Measurements from ENCODE around the gene DNAJB6.

Gene DNAJB6

DNA sequence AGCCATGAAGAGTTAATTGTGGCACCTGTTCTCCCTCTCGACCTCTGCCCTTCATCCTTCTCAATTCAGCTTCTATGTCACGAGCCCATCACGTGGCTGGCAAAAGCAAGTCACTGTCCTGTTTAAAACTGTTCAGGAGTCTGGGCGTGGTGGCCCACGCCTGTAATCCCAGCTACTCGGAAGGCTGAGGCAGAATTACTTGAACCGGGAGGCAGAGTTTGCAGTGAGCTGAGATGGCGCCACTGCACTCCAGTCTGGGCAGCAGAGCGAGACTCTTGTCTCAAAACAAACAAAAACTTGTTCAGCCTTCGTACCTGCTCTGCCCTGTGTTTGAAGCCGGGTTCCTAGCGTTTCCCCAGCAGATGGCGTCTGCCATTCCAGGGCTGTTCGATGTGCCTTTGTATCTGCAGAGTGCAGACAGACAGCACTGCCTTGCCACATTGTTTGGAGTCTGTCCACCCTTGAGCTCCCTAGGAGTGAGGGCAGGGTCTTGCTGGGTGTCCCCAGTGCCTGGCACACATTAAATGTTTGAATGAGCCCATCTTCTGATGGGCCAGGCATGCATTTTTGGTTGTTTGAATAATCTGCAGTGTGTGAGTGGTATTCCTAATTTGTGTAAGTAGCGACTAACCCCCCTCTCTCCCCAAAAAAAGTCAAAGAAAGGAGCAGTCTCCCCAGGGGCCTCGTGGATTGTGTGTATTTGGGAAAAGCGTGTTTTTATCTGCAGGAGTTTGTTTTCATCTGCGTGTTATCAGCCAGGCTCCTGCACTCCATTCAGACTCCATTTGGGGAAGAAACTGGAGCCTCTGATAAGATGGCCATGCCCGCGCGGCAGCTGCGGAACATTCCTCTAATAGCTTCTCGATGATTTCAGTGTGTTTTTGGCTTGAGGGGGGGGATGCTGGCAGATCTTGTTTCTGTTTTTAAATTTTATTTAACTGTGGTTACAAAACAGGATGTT, 61.2 kb downstream of the DNAJB6 start:
- DNase-seq: no peak

DNA sequence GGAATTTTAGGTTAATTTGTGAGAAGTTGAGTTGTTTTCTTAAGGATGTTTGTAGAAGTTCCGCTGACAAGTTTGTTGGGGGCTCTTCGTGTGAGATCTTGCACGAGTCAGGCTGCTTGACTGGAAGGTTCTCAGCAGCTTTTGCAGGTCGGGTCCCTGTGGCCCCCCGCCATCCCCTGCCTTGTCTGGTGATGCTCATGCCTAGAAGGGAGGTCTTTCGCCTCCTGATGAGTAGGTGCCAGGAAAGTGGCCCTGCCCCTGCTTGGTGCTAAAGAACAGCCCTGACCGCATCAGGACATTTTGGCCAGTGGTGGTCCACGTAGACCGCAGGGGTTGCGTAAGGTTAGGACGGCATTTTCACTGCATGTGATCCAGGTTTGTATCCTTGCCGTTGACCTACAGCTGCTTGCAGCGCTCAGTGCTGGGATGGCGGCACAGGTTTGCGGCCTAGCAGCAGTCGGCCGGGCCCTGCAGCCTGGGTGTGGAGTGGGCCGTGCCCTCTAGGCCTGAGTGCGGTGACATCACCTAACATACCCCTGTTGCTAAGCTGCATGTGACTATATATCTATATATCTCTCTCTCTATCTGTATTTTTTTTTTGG, 62.4 kb downstream of the DNAJB6 start:
- DNase-seq: no peak

DNA sequence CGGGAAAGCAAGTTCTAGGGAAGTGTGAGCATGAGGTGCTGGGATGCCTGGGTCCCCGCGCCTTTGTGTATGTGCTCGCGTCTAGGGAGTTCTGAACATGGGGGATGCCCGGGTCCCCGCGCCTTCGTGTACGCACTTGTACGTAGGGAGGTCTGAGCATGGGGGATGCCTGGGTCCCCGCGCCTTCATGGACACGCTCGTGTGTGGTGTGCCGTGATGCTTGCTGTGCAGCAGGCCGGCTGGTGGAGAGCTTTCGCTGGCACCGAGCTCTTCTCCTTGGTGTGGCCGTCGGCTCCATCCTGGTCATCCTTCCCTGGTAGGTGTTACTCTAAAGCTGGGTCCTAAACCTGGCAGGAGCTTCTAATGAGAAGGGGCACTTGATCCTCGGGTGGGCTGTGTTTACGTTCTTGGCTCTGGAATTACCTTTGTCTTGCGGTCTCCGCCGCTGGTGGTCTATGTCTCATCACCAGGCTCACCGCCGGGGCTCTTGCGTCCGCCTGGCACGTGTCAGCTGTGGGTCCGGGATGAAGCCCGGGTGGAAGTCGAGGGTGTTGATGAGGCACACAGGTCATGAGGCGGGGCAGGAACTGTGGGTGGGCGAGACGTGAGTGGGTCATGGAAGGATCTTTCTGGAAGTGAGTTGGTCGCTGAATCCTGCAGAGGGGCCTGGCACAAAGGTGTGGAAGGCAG, 63.5 kb downstream of the DNAJB6 start:
- DNase-seq: no peak

DNA sequence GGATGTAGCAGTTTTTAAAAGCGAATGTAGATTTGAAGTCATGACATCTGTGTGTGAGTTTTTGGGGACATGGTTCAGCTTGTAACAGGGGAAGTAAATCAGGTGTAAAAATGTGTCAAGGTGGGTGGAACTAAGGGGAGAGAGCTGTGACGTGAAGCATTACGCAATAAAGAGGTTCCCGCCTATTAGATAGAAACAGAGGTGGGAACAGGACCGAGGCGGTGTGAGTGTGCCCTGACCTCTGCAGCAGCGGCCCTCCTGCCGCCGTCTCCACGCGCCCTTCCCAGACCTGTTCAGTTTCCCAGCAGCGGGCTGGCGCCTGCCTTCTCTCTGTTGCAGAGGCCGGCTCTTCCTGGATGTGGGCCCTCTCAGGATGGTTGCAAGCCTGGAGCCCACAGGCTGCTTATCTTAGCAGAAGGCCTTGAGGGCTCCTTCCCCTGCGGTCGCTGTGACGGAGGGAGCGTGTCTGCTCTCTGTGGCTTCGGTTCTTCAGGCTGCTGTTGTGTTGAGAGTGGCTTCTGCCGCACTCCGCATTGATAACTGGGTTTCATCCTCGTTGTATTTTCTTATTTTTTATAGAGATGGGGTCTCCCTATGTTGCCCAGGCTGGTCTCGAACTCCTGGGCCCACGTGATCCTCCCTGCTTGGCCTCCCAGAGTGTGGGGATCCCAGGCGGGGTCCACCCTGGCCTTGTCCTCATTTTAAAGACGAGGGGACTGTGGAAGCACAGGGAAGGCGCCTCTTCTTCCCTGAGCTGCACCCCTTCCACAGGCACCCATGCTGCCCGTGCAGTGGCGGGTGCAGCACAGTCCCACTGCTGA, 65.0 kb downstream of the DNAJB6 start:
- DNase-seq: no peak

DNA sequence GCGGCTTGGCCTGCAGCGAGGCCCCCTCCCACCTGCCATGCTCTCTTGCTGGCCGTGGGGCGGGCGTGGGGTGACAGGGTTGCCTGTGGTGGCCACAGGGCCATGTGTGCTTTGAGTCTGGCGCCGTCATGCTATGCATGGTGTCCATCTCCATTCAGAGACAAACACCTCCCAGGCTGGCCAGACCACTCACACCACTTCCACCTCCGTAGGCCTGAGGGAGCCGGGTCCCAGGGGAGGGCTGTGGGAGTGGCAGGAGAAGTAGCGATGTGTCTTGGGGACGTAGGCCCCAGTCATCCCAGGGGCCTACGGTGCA, 65.5 kb downstream of the DNAJB6 start:
- DNase-seq: no peak

DNA sequence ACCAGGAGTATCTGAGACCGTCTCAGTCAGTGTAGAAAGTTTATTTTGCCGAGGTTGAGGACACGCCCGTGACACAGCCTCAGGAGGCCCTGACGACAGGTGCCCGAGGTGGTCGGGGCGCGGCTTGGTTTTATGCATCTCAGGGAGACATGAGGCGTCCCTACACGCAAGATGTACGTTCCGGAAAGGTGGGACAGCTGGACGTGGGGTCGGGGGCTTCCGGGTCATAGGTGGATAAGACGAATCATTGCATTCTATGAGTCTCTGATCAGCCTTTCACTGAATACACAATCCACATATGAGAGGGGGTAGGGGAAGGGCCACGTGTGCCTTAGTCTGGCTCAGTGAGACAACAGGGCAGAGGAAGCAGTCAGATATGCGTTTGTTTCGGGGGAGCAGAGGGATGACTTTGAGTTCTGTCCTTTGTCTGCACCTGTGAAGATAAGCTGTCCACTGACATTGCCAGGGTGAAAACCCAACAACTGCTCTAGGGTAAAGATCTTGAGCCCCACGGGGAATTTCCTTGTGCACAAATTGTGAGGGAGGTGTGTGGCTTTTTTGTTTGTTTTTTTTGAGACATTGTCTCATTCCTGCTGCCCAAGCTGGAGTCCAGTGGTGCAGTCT, 66.2 kb downstream of the DNAJB6 start:
- no peak for DNase-seq

DNA sequence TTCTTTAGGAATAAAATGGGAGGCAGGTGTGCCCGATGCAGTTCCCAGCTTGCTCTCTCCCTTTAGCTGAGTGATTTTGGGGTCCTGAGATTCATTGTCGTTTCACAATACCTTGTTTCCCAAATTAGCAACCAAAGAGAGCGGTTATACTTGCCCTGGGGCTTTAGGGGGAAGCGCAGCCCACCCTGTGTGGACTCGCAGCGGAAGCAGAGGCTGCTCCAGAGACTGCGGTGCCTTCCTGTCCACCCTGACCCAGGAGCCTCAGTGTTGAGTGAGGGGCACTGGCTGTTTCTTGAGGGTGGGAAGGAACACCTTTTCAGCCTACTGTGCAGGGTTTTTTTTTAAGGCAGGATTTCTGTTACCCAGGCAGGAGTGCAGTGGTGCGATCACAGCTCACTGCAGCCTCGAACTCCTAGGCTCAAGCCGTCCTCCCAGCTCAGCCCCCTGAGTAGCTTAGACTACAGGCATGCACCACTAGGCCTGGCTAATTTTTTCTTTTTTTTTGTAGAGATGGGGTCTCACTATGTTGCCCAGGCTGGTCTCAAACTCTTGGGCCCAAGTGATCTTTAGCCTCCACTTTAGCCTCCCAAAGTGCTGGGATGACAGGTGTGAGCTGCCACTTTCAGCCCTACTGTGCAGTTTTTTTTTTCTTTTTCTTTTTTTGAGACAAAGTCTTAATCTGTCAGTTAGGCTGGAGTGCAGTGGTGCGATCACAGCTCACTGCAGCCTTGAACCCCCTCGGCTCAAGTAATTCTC, 67.0 kb downstream of the DNAJB6 start:
- DNase-seq: no peak

DNA sequence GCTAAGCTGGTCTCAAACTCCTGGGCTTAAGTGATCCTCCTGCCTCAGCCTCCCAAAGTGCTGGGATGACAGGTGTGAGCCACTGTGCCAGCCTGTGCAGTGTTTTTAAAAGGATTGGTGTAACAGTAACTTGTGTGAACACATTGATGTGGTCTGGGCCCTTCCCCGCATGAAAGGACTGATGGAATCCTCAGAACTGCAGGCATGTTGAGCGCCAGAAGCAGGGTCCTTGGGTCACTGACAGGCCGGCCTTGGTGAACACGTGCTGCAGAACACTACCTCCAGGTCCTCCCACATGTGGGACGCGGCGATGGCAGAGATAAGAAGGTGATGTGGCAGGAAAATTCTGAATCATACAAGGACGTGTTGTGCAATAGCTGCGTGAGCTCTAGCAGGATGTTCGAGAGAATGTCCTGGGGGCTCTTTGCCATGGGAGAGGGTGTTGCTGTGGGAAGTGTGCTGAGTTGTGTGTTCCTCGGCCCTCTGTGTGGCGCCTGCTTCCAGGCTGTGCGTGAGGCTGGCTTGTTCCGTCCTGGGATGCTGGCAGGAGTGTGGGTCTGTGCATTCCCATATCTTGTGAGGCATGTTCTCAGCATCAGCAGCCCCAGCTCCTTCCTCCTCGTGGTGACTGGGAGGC, 68.2 kb downstream of the DNAJB6 start:
- DNase-seq: no peak

DNA sequence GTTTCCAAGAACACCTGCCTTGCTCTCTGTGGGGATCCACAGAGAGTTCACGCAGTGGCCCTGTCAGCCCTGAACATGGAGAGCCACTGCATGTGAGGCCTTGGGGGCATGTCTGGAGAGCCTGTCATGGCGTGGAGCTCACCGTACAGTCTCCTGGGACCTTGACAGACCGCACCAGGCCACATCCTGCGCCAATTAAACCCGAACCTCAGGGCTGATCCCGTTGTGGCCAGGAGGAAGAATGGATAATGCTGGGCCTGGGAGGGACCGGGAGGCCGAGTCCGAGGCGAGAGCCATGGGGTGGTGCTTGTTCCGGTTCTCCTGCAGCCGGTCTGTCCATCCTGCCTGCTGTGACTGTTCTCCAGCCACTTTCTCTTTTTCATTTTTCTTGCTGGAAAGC, 68.7 kb downstream of the DNAJB6 start:
- DNase-seq: no peak

DNA sequence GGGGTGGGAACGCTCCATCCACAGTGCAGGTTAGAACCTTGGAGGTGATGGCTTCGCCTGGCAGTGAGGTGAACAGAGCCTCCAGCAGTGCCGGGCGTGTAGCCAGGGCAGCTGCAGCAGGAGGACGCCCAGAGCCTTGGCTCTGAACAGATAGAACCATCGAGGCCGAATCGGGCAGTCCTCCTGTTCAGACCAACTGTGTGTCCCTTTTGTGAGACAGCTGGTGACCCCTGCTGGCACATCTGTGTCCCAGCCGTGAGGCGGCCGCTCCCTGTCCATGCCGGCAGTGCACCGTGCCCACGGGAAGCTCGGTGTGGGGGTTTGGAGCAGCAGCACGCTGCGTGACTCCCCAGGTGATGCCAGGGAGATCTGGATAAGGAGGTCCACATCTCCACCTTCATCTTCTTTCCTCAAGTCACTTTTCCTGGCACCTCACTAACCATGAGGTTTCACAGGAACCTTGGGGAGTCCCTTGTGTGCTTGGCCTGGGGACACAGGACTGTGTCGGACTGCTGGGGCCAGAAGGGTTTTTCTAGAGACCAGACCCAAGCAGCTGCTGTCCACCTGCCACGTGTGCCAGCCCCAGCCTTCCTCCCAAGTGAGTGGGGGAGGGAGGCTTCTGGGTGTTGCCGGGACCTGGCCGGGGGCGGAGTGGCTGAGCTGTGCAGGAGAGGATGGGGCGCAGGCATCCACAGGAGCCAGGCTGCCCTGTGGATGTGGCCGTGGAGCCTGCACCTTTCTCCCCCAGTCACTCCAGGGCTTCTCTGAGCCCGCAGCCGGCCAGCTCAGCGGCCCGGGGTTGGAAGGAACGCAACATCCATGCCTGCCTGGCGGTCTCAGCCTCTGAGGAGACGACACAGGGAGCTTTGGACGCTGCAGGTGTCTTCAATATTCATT, 69.4 kb downstream of the DNAJB6 start:
- DNase-seq: no peak

DNA sequence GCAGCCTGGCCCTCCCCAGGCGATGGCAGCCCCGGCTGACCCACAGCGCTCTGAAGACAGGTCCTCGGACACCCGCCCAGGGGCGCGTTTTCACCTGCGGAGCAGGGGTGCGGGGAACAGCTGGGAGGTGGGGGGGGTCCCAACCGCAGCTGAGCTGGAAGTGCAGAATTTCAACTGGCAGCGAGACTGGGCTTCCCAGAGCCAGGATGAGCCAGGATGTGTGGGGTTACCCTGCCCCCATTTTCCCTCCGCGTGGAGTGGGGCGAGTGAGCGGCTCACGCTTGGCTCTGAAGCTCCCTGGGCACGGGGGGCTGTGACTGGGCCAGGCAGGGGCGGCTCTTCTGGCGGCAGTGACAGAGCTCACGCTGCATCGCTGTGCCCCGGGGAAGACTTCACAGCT, 70.2 kb downstream of the DNAJB6 start:
- DNase-seq: no peak

DNA sequence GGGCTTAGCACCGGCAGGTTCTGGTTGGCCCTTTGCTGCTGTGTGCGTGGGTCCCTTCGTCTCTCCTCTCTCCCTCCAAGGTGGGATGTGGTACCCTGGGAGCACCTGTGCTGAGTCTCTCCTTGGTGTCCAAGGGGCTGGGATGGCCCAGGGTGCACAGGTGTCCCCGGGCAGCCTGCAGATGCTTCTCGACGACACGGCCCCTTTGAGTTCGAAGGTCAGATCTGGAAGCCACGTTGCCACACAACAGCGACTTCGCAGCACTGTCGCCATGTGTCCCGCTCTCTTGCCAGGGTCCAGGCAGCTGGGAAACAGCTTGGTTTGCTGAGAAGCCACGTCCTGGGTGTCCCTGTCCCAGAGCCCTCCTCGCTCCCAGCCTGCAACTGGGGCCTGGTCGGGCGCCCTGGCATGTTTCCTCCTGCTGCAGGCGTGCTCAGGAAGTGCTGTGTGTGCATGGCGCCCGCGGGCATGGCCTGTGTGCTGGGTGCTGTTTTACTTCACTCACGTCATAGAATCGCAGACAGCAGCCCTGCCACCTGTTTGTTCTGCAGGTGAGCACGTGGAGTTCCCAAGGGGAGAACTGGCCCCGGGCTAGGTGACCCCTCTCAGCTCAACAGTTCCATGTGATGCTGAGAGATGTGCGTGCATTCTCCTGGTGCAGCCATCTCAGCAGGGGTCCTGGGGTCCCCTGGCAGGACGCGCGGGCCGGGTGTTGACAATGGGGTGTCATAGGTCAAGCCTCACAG, 70.9 kb downstream of the DNAJB6 start:
- DNase-seq: no peak

DNA sequence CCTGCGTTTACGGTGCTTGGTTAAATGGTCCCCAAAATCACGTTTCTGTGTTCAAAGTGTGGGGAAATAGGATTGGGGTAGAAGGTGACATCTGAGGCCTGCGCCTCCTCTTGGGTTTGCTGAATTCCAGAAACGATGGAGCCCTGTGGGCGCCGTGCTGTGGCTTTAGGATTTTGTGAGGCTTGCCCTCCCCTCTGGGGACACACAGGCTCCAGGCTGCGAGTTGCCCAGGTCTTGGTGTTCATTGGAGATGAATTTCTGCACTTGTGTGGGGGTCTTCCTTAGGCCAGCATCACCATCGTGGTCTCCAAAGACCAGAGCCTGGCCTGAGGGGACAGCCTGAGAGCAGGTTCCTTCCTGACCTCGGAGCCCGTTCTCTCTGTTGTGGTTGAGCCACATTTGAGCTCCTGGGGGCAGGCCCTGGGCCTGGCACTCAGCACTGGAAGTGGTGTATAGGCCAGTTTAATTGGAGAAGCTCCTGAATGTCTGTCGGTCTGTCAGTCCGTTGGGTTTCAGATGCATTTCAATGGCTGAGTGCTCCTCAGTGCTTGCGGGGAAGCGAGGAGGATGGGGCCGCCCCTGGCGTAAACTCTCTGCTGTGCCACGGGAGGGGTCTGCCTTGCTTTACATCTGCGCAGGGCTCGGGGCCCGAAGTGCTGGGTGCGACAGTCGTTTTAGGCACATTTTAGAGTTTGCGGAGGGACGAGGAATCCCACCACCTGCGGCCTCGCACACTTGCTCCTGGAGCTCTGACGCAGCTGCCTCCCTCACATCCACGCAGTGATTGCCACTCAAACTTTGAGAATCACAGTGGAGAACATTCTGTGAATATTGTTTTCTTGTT, 71.7 kb downstream of the DNAJB6 start:
- no peak for DNase-seq

DNA sequence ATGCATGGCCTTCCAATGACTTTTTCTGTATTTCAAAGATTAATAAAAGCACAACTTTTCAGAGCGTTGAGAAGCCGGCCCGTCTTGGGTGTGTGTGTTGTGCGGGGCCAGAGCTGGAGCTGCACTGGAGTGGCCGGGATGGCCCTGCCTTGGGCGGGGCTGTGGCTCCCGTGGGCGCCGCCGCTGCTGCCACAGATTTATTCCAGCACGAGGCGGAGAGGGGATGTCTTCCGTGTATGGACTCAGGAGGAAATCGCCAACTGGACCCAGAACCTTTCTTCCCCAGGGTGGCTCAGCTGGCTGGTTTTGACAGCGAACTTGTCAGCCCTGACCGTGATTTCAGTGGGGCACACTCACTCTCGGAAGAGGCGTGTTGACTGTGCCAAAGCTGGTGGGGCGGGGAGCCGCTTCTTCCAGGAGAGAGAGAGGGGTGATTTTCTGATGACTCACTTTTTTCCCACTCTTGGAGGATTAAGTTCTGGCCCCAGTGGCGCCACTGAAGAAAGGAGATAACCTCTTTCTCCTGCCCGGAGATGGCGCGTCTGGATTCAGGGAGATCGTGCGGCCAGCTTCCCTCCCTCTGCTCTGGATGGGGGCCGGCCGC, 72.4 kb downstream of the DNAJB6 start:
- no peak for DNase-seq

DNA sequence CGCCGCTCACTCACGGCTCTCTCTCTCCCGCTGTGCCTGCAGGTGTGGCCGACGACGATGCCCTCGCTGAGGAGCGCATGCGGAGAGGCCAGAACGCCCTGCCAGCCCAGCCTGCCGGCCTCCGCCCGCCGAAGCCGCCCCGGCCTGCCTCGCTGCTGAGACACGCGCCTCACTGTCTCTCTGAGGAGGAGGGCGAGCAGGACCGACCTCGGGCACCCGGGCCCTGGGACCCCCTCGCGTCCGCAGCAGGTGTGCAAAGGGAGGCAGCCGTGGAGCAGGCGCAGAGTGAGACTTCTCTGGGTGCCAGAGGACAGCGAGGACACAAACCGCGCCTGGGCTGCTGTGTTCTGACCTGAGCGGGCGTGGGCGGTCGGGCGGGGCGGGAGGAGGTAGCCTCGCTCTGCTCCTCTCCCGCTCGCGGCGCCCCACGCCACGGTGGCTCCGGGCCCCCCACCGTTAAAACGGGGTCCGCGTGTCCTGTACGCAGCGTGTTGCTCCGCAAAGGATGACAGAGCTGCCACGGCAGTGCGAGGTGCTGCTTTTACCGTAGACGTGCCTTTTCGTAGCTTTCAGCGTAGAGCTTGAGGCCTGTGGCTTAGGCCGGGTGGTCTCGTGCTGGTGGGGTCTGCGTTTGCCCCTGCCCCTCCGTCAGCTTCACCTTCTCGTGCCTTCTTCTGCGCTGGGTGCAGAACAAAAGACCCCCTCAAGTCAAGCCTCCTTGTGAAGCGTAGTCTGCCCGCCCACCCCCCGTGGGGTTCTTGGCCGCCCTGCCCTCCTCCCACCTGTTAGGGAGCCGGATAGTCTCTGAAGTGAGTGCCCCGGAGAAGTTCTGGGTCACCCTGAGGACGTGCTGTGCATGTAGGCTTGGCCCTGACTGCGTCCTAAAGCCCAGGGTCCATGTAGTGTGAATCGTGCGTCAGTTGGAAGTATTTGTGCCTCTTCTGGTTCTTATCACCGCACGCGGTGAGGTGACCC, 73.2 kb downstream of the DNAJB6 start:
- DNase-seq: no peak

DNA sequence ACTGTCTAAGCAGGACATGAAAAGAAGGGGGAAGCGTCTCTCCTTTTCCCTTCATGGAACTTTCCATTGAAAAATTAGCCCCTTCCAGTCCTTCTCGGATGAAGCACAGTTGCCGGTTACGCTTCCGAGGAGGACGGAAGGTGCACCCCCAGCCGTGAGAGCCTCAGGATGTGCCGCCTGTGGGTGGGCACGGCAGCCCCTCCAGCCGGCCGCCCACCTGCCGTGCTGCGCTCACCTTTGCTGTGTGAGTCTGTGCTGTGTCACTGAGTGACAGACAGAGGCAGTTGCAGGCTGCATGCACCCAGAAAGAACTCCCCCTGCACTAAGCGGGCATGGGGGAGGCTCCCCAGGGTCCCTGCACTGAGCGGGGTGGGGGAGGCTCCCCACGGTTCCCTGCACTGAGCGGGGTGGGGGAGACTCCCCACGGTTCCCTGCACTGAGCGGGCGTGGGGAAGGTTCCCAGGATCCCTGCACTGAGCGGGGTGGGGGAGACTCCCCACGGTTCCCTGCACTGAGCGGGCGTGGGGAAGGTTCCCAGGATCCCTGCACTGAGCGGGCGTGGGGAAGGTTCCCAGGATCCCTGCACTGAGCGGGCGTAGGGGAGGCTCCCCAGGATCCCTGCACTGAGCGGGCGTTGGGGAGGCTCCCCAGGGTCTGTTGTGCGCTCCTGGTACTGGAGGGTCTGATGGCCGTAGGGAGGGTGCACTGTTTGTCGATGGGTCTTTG, 74.2 kb downstream of the DNAJB6 start:
- DNase-seq: no peak

Measured in CD4-positive, alpha-beta T cell treated with Interleukin-4 for 4 hours (primary cell).